Gastrocnemius medialis (tissue), 4 donors: ENCODE results near the gene PLA2G15.

Experiments
- POLR2A ChIP-seq, 2 donors: fragments of 450-650 bp; IDR thresholded peaks; one replicate each; pipeline ENCODE4 v1.6.1; 2017; ENCODE audit warnings: antibody characterized with exemption in 2 of 2, mild to moderate bottlenecking in 2 of 2, moderate library complexity in 2 of 2
- TF ChIP-seq, protein P1 (sequence below), 5 experiments: fragments of 450-650 bp in 3 of 5; fragments of 200-600 bp in 2 of 5; sonication (generic) in 2 of 5; IDR thresholded peaks in 4 of 5; conservative IDR thresholded peaks in 1 of 5; 1 replicate in 4 of 5; 2 replicates in 1 of 5; pipeline ENCODE4 v1.5.1; 2016 to 2019; ENCODE audit warnings: antibody characterized with exemption in 5 of 5, mild to moderate bottlenecking in 3 of 5, moderate library complexity in 3 of 5

- TF ChIP-seq, protein P1, sequence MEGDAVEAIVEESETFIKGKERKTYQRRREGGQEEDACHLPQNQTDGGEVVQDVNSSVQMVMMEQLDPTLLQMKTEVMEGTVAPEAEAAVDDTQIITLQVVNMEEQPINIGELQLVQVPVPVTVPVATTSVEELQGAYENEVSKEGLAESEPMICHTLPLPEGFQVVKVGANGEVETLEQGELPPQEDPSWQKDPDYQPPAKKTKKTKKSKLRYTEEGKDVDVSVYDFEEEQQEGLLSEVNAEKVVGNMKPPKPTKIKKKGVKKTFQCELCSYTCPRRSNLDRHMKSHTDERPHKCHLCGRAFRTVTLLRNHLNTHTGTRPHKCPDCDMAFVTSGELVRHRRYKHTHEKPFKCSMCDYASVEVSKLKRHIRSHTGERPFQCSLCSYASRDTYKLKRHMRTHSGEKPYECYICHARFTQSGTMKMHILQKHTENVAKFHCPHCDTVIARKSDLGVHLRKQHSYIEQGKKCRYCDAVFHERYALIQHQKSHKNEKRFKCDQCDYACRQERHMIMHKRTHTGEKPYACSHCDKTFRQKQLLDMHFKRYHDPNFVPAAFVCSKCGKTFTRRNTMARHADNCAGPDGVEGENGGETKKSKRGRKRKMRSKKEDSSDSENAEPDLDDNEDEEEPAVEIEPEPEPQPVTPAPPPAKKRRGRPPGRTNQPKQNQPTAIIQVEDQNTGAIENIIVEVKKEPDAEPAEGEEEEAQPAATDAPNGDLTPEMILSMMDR (IDR thresholded peaks at IDR 0.05 in 4 of 5, conservative IDR thresholded peaks at IDR 0.05 in 1 of 5): no peak
- no peak for TF ChIP-seq POLR2A (IDR thresholded peaks at IDR 0.05)
These were observed 22.6 kb downstream of the PLA2G15 start for GRCh38 chr16:68267612-68268405.
